CD1c-positive myeloid dendritic cell (primary cell): Measurements from ENCODE around the gene LSP1.

Source experiments
- DNase-seq: peaks from one replicate; pipeline ENCODE4 v3.0.0-alpha.2; 2016; ENCODE audit errors: extremely low spot score

LSP1 gene

DNA sequence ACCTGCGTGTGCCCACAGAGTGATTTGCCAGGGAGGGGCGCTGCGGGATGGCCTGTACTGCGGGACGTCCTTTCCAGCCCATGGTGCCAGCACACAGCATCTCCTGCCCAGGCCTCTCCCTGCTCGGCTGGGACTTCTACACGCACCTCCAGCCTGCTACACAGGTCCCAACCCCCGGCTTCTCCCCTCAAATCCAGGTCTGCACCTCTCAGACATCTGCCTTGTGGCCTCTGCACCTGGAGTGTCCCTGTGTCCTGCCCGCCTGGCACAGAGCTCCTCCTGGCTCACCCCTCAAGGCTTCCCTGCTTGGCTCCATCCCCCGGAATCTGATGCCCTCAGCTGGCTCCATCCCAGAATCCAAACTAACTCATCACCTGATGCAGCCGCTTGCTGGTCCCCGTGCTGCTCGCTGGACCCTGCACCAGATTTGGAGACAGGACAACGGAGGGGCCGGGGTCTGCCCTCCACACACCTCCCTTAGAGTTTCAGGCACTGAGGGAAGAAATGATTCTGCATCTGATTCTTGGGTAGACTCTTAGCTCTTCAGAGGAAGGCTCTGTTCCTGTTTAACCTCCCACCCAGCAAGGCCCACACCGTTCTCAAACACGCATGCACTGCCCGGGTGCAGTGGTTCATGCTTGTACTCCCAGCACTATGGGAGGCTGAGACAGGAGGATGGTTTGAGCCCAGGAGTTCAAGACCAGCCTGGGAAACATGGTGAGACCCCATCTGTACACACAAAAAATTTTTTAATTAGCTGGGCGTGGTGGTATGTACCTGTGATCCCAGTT lies 4.0 kb upstream of the LSP1 start:
- peak; percentile 81 for DNase-seq

DNA sequence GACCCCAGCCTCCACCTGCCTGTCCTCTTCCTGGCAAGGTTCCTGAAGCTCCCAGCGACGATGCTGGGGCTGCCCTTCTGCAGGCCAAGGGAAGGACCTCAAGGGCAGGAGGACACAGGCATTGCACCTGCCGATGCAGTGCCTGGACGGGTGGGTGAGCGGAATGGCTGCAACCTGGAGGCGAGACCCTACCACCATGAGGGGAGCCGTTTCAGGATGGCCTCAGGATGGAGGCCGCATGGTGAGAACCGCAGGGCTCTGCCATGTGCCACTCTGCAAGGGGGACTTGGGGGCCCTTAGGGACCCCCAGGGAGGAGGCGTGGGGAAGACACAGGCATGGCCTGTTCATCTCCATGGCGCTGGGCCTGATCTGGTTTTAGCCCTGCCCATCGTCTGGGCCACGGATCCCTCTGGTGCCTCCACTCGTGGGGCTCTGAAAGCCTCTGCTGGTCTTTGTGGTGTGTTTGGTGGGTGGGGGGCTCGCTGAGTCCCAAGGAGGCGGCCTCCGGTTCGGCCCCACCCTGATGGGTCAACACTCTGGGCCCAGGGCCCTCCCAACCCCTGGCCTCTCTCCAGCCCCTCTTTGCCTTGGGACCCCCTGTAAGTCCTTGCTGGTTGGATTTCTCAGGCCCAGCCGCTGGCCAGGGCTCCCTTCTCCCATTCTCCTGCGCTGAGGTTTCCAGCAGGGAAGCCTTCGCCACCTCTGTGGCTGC lies 1.3 kb upstream of the LSP1 start:
- DNase-seq, result no peak

DNA sequence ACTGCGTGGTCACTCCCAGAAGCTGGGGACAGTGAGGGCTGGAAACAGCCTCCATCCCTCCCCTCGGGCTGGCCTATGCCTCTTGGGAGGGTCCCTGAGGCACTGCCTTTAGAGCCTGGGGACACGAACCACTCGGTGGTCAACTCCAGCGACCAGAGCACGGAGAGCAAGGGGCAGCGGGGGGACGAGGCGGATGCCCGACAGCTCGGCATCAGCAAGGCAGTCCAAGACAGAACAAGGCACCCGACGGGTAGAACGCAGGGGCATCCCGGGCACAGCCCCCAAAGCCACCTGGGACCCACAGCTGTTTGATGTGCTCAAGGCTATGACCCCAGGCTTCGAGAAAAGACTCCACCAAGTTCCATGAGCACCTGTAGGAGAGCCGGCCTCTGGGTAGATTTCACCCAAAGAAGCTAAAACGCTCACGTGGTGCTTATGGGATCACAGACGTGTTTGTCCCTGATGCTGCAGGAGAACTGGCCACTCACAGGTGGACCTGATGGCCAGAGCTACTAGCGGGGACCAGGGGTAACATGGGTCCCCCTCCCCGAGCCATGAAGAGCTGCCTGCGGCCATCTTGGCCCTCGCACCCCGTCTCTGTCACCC lies 510 bp upstream of the LSP1 start:
- DNase-seq, result no peak

DNA sequence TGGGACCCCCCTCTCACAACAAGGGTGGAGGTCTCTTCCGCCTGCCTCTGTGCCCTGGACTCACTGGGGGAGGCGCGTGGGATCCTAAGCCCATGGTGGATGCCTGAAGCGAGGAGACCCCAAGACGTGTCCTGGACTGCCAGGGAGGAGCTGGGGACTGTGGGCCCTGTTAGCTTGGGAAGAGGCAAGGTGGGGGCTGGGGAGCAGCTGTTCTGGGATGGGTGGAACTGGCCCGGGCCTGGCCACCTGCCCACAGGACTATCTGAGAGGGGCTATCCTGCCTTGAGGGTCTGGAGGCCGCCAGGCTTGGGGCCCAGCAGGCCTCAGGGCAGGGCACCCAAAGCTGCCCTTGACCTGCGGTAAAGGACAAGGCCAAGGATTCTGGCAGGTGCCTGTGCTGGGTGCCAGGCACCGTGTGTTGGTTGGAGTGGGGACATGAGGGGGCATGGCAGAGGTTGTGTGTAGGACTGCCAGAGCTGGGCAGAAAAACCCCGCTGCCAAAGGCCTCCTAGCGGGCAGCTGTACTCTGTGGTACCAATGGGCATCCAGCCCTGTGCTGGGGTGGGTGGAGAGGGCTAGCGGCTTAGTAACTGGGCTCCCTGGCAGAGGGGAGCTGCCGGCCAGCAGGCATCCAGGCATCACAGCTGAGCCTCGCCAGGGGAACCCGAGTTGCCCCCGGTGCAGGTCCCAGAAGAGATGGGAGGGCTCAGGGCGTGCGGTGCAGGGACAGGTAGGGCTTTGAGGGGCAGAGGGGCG lies 670 bp downstream of the LSP1 start:
- DNase-seq, result no peak

DNA sequence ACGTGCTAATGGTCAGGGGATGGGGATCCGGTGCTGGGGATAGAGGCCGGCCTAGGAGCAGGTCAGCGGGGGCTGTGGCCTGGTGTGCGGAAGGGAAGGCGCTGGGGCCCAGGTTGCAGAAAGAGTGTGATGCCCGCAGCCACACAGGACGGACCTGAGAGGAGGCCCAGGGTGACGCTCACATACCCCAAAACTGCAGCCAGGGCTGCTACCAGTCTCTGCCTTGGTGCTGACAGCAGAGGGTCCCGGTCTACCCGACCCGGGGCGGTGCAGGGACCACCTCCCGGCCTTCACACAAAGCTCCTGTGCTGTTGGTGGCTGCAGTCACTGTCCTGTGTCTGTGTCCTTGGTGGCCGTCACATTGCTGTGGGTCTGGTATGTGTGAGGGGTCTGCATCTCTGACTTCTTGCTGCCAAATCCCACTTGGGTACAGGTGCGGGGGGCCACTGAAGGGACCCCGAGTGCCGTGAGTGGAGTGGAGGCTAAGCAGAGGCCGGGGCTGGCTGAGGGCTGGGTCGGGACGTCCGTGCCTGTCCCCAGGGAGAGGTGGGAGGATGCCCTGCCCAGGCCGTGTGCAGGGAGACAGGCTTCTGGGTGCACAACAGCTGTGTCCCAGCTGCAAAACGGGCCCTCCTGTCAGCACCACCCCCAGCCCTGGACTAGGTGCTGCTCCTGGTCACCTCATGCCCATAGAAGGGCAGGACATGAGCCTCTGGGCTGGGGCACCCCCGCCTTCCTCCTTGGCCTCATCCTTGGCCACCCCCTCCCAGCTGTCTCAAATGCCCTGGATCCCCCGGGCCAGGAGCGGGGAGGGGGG lies 1.5 kb downstream of the LSP1 start:
- no peak for DNase-seq

DNA sequence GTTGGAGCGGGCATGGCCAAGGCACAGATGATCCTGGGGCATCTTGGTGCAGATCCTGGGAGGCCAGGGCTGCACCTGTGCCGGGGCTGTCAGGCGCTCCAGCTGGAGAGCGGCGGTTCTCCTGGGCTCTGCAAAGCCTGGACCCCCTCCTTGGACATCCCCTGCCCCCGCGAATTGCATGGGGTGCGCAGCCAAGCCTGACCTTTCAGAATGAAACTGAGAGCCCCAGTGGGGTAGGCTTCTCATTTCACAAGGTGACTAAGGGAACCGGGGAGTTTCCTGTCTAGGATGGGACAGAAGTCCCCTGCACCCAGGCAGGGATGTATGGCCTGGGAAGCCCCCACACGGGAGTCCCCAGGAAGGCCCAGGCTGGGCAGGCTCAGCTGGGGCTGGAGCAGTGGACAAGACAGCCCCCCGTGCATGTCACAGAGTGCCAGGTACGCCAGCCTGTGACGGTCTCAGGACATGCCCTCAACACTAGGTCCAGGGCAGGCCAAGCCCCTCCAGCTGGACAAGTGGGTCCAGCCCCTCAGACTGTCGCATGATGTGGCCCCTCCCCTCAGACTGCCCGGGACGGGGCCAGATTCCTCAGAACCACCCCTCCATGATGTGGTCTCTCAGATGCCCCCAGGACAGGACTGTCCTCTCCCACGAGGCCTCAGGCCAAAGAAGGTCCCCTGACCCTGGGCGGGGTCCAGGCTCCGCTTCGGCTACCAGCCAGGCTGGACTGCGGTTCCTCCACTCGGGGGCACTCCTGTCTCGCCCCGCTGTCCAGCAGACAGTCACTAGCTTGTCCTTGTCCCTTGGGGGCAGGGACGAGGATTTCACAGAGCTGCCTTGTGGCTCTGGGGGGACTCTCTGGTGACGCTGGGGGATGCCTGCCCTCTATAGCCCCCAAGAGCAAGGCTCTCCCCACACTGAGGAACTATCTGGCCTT lies 2.3 kb downstream of the LSP1 start:
- DNase-seq, result peak; percentile 46

DNA sequence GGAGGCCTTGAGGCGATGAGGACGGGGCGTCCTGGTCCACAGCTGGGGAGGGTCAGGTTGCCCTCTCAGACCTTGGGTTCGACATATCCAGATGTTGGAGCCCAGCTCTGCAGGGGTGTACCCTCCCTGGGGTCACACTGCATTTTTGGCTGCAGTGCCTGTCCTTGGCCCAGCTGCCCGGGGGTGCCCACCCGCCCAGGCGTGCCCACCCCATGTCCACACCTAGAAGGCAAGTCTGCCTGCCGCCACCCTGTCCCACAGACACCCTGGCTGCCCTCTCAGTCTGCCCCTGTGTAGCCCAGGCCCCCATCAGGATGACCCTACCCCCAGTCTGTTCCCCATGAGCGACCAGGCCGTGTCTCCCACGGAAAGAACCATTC lies 3.0 kb downstream of the LSP1 start:
- DNase-seq, result no peak

DNA sequence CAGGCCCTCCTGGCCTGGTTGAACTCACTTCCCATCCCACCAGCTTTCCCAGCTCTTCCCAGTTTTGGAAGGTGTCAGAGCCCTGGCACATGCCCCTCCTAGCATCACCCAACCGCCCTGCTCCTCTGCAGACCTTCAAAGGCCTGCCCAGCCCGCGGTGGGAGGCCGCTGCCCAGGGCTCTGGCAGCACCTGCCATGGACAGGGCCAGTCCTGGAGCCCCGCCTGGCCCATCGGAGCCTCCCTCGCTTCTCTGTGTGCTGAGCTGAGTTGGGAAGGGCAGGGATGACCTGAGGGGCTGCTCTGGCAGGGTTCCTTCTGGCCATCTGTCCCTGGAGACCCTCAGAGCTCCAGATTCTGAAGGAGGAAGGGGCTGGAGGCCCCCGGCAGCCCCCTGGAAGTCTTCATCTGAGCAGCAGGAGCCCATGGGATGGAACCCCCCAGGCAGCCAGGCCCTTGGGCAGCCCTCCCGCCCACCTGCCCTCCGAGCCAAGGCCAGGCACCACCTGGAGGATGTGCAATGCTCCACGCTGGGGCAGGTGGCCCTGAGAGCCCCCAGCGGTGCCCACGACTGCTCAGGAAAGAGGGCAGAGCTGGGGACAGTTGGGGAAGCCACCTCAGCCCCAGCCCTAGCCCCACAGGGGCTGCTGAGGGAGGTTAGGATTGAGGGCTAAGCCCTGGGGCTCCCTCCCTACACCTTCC lies 3.6 kb downstream of the LSP1 start:
- DNase-seq, result no peak

DNA sequence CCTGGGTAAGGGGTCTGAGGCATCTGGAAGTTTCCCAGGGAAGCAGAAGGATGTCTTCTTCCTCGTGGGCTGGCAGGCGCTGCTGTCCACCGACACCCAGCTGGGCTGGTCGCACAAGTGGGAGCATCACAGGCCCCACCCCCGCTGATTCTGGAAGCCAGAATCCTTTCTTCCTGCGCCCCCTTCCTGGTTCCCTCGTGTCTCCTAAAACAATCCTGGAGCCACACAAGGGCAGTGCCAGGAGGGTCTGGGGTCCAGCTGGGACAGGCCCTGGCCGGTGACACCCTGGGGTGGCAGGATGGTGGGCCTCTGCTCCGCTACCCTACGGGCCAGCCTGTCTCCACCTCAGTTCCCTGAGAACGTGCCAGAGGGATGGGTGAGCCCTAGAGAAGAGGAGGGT lies 4.2 kb downstream of the LSP1 start:
- no peak for DNase-seq

DNA sequence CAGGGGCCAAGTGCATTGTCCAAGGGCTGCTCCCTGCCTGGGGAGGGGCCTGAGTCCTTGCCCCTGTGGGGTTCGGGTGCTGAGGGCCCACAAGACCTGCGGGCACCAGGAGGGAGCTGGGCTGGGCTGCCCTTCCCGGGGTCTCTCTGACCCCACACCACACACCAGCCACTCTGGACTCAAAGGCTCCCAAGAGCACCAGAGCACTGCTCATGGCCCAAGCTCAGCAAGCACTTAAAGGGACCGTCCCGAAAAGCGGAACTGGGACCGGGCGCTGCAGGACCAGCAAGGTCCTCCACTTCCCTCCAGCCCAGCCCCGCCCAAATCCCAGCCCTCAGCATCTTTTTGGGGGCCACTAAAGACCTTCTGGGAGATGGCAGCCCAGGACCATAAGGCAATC lies 5.3 kb downstream of the LSP1 start:
- peak; percentile 55 for DNase-seq

DNA sequence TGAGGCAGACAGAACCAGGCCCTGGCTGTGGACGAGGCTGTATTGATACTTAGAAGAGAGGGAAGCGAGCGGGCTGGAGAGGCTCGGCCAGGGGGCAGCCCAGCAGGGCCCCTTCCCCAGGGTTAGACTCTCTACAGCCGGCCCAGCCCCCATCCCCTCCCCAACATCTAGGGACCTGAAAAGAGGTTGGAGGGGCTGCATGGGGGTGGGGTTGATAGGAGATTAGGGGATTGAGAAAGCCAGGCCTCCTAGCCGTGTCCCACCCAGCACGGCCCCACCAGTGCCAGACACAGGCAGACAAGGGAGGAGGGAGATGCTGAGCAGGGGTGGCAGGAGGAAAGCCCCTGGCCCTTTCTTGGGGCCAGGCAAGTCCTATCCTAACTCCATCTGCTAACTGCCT lies 5.7 kb downstream of the LSP1 start:
- no peak for DNase-seq

DNA sequence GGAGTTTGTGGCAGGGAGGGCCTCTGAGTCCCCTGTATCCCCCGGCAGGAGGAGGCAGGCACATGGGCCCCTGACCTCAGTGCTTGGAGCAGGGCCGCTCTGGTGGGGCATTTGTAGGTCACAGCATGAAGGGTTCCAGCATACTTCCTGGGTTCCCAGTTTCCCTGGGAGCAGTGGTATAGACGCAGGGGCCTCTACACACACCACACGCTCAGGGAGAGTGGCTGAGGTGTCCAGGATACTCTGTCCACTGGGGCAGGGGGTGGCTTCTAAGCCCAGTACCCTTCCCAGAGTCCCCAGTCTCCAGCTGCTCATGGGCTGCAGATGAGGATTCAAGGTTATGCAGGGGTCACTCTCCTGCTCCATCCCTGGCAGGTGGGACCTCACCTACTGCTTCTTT lies 6.1 kb downstream of the LSP1 start:
- no peak for DNase-seq

DNA sequence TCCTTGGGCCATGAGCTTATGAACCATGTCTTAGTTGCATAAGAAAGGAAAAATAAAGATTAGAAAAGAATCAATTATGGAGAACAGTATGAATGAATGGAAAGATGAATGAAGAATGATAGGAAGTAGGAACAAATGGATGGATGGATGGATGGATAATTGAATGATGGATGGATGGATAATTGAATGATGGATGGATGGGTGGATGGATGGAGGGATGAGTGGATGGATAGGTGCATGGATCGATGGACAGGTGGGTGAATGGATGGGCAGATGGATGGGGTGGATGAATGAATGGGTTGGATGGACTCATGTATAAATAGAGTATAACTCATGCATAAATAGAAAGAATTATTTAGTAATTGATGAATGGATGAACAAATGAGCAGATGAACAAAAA lies 7.2 kb downstream of the LSP1 start:
- DNase-seq, result no peak

DNA sequence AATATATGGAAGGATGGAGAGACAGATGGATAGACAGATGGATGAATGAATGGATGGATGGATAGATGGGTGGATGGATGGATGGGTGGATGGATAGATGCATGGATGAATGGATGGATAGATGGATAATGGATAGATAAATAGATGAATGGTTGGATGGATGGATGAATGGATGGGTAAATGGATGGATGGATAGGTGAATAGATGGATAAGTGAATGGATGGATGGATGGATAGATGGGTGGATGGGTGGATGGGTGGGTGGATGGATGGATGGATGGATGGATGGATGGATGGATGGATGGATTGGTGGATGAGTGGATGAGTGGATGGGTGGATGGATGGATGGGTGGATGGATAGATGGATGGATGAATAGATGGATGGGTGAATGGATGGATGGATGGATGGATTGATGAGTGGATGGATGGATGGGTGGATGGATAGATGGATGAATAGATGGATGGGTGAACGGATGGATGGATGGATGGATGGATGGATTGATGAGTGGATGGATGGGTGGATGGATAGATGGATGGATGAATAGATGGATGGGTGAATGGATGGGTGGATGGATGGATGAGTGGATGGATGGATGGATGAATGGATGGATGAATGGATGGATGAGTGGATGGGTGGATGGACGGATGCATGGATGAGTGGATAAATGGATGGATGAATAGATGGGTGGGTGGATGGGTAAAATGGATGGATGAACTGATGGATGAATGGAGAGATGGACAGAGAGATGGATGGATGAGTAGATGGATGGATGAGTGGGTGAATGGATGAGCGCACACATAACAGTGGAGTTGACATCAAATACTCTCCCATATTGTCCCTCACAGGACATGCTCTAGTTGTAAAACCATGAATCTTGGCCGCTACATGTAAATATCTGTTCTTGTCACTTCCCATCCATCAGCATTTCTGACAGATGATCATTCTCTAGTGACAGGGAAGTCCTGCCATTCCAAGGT lies 8.8 kb downstream of the LSP1 start:
- DNase-seq, result no peak

DNA sequence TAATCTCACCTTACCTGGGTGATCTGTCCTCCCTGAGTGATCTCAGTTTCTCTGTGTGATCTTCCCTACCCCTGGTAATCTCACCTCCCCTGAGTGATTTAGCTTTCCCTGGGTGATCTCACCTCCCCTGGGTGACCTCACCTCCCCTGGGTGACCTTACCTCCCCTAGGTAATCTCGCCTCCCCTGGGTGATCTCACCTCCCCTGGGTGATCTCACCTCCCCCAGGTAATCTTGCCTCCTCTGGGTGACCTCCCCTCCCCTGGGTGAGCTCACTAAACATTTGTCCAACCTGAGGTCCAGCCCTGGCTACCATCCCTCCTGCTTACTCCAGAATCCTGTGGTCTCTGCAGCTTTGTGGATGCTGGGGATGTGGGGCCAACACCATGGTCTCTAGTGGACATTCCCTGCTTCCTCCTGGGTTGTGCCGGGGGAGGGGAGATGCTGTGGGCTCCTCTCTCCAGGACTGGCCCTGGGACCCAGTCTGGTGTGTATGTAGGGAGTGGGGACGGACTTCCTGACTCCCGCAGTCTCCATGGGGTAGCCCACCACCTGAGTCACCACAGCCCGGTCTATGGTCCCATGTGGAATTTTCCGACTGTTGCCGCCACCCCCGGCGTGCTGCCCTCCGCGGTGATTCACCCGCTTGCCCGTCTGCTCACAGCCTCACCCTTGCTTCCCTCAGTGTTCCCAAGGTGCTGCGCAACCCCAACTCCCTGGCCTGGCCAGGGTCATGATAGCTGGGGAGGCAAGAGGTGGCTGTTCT lies 9.9 kb downstream of the LSP1 start:
- no peak for DNase-seq

DNA sequence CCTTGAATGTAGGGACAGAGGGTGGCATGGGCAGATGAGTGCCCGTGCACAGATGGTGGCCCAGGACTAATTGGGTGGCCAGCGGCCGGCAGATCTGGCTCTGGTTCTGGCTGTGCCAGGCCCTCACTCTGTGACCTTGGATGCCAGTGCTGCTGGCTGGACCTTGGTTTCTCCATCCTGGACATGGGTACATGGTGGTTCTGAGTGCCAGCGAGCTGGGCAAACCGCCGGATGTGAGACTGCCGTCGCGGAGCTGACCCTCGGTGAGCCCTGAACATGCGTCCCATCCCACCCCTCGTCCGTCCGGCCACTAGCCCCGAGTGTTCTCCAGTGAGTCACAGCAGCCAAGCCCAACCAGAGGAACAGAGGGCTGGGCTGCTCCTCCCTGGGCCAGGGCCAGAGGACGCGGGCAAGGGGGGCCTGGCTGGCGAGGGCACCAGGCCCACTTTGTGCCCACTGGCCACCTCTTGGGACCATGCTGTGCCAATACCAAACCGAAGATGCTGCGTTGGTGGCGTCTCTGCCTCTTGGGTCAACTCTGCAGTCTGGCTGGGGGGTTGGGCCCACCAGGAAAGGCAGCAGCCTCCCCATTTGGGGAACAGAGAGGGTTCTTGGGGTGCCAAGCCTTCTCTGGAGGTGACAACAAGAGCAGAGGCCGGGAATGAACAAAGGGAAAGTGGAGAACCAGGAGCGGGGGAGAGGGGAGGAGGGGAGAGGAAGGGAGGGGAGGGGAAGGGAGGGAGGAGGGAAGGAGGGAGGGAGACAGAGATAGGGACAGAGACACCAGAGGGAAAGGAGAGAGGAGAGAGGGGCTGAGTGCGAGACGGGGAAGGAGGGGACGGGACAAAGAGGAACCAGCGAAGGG lies 10.7 kb downstream of the LSP1 start:
- DNase-seq, result peak; percentile 54

DNA sequence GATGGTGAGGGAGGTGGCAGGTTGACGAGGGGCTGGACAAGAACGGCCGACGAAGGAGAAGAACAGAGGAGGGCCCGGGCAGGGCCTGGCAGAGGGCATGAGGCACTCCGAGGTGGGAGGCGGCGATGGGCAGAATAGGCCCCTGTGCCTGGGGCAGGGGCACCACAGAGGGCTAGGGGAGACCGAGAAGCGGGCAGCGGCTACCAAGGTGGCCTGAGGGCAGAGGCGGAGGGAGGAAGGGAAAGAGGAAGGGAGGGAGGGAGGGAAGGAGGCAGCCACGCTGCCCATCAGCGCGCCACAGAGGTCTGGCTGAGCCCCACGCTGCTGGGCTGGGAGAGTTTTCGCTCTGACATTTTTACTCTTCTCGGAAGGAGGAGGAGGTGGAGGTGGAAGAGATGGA lies 11.3 kb downstream of the LSP1 start:
- no peak for DNase-seq
